H1 (cell line): ENCODE results near the gene KIF25. TPM values are rescaled to one million over a fixed set of nuclear protein-coding genes. Genes with fewer than 3 reads are reported as not detected.

ENCODE experiments used
- CTCF ChIA-PET: fragments of 300-600 bp; sonication (Branson Sonifier 250); formaldehyde crosslinking; loops from one replicate; lab custom pipeline; 2021; ENCODE audit not compliant: partially characterized antibody; lab: Charles Lee
- POLR2A ChIA-PET: fragments of 300-600 bp; sonication (Branson Sonifier 250); formaldehyde crosslinking; loops from one replicate; lab custom pipeline; 2021; ENCODE audit warnings: inconsistent platforms; ENCODE audit not compliant: partially characterized antibody; lab: Charles Lee
- DNase-seq, 2 experiments: peaks; one replicate each; pipeline versions ENCODE4 v3.0.0 to v3.0.0-alpha.2; 2010 to 2022; ENCODE audit warnings: low spot score in 2 of 2, low read depth in 1 of 2, mixed read lengths in 1 of 2
- FAIRE-seq: peaks from 2 replicates; lab custom pipeline; 2011; peaks lifted over from hg19 to GRCh38; lab: Jason Lieb, UNC
- H2AFZ ChIP-seq: 2 replicates; pipeline ENCODE4 v1.8.1; 2012; ENCODE audit warnings: low read length, inconsistent platforms
- H2AK5ac ChIP-seq: 2 replicates; pipeline ENCODE4 v1.6.1; 2013; ENCODE audit warnings: low read depth, low read length
- H2BK120ac ChIP-seq: replicated peaks from 2 replicates; pipeline ENCODE3; 2013; ENCODE audit warnings: low read depth, low read length, inconsistent platforms
- H2BK12ac ChIP-seq: 2 replicates; pipeline ENCODE4 v1.6.1; 2013; ENCODE audit warnings: low read depth, low read length
- H2BK15ac ChIP-seq: 2 replicates; pipeline ENCODE4 v1.6.1; 2013; ENCODE audit warnings: low read length
- H2BK20ac ChIP-seq: 2 replicates; pipeline ENCODE4 v1.6.1; 2013; ENCODE audit warnings: low read length
- H2BK5ac ChIP-seq: 2 replicates; pipeline ENCODE4 v1.6.1; 2013; ENCODE audit warnings: low read depth, low read length
- H3K14ac ChIP-seq: 2 replicates; pipeline ENCODE4 v1.6.1; 2013; ENCODE audit warnings: inconsistent platforms; ENCODE audit not compliant: insufficient read length
- H3K18ac ChIP-seq: 2 replicates; pipeline ENCODE4 v1.6.1; 2013; ENCODE audit warnings: low read length; ENCODE audit errors: extremely low read depth
- H3K23ac ChIP-seq: 2 replicates; pipeline ENCODE4 v1.6.1; 2013; ENCODE audit warnings: inconsistent platforms; ENCODE audit not compliant: insufficient read length
- H3K23me2 ChIP-seq: 2 replicates; pipeline ENCODE4 v1.6.1; 2013; ENCODE audit warnings: low read depth, low read length
- H3K27ac ChIP-seq: 2 replicates; pipeline ENCODE4 v1.6.1; 2011; ENCODE audit warnings: low read depth, low read length, inconsistent platforms
- H3K27me3 ChIP-seq, 4 experiments: replicated peaks in 1 of 4; 1 replicate in 1 of 4; 2 replicates in 3 of 4; pipeline versions ENCODE4 v1.6.1 to v1.8.1; 2011 to 2013; ENCODE audit warnings: low read length in 3 of 4, mild to moderate bottlenecking in 3 of 4, inconsistent platforms in 2 of 4, mixed read lengths in 2 of 4, moderate library complexity in 1 of 4; ENCODE audit not compliant: control insufficient read depth in 3 of 4, insufficient read depth in 3 of 4; ENCODE audit errors: extremely low read depth in 1 of 4
- H3K36me3 ChIP-seq, 4 experiments: 2 replicates each; pipeline versions ENCODE4 v1.6.1 to v1.8.1; 2011 to 2013; ENCODE audit warnings: mild to moderate bottlenecking in 4 of 4, low read length in 3 of 4, moderate library complexity in 2 of 4, control low read depth in 1 of 4, inconsistent platforms in 1 of 4; ENCODE audit not compliant: insufficient read depth in 4 of 4, control insufficient read depth in 2 of 4
- H3K4ac ChIP-seq: replicated peaks from 2 replicates; pipeline ENCODE3; 2013; ENCODE audit warnings: low read length, low read depth, mixed read lengths, inconsistent platforms; ENCODE audit not compliant: insufficient read length
- H3K4me1 ChIP-seq, 4 experiments: replicated peaks in 1 of 4; 1 replicate in 1 of 4; 2 replicates in 3 of 4; pipeline versions ENCODE4 v1.6.1 to v1.8.1; 2011 to 2013; ENCODE audit warnings: low read length in 3 of 4, inconsistent platforms in 2 of 4, mixed read lengths in 1 of 4; ENCODE audit not compliant: insufficient read depth in 4 of 4, control insufficient read depth in 3 of 4
- H3K4me2 ChIP-seq, 2 experiments: 2 replicates each; pipeline versions ENCODE4 v1.6.1 to v1.8.1; 2011 to 2013; ENCODE audit warnings: low read depth in 2 of 2, low read length in 2 of 2, control low read depth in 1 of 2, inconsistent platforms in 1 of 2, mild to moderate bottlenecking in 1 of 2; ENCODE audit not compliant: insufficient read depth in 1 of 2
- H3K4me3 ChIP-seq, 4 experiments: fragments of 200-600, 300-600 bp in 1 of 4; sonication (generic), shearing (Covaris generic), sonication (Bioruptor Twin) in 1 of 4; 2 replicates each; pipeline versions ENCODE4 v1.5.1 to v1.8.1; 2011 to 2016; ENCODE audit warnings: low read length in 4 of 4, low read depth in 3 of 4, control low read depth in 2 of 4, inconsistent platforms in 2 of 4, mild to moderate bottlenecking in 2 of 4, mixed read lengths in 1 of 4, moderate library complexity in 1 of 4; ENCODE audit not compliant: insufficient read depth in 2 of 4; ENCODE audit errors: extremely low read depth in 1 of 4
- H3K56ac ChIP-seq: replicated peaks from 2 replicates; pipeline ENCODE3; 2013; ENCODE audit warnings: low read depth, mild to moderate bottlenecking, mixed read lengths, low read length, inconsistent platforms; ENCODE audit not compliant: insufficient read length
- H3K79me1 ChIP-seq: 2 replicates; pipeline ENCODE4 v1.6.1; 2013; ENCODE audit warnings: low read depth, low read length, control low read depth
- H3K79me2 ChIP-seq, 2 experiments: 2 replicates each; pipeline versions ENCODE4 v1.6.1 to v1.8.1; 2012 to 2013; ENCODE audit warnings: low read length in 2 of 2, mild to moderate bottlenecking in 2 of 2, inconsistent platforms in 1 of 2; ENCODE audit not compliant: insufficient read depth in 2 of 2, control insufficient read depth in 1 of 2
- H3K9ac ChIP-seq, 4 experiments: replicated peaks in 1 of 4; 1 replicate in 1 of 4; 2 replicates in 3 of 4; pipeline versions ENCODE4 v1.6.1 to v1.8.1; 2011 to 2013; ENCODE audit warnings: low read depth in 3 of 4, low read length in 3 of 4, control low read depth in 2 of 4, mild to moderate bottlenecking in 2 of 4, moderate library complexity in 2 of 4, inconsistent platforms in 1 of 4; ENCODE audit errors: extremely low read depth in 1 of 4
- H3K9me3 ChIP-seq, 2 experiments: 2 replicates each; pipeline versions ENCODE4 v1.6.1 to v1.8.1; 2012 to 2013; ENCODE audit warnings: mild to moderate bottlenecking in 2 of 2, moderate library complexity in 2 of 2, control low read depth in 1 of 2, inconsistent platforms in 1 of 2, low read depth in 1 of 2, low read length in 1 of 2, mixed read lengths in 1 of 2; ENCODE audit not compliant: insufficient read depth in 2 of 2
- H4K20me1 ChIP-seq, 2 experiments: replicated peaks in 1 of 2; 2 replicates each; pipeline versions ENCODE3 to v1.8.1; 2011 to 2013; ENCODE audit warnings: inconsistent platforms in 2 of 2, low read length in 2 of 2, mild to moderate bottlenecking in 1 of 2; ENCODE audit not compliant: insufficient read depth in 2 of 2, control insufficient read depth in 1 of 2
- H4K5ac ChIP-seq: 2 replicates; pipeline ENCODE4 v1.6.1; 2013; ENCODE audit warnings: low read length, low read depth, mixed read lengths, inconsistent platforms; ENCODE audit not compliant: insufficient read length
- H4K8ac ChIP-seq: 2 replicates; pipeline ENCODE4 v1.8.0; 2013; ENCODE audit warnings: mild to moderate bottlenecking, moderate library complexity, low read length, inconsistent platforms; ENCODE audit not compliant: insufficient read depth; ENCODE audit errors: extremely low read depth
- H4K91ac ChIP-seq: replicated peaks from 2 replicates; pipeline ENCODE3; 2013; ENCODE audit warnings: low read length, mixed read lengths, inconsistent platforms; ENCODE audit not compliant: insufficient read length
- CREB1 ChIP-seq: IDR thresholded peaks from 2 replicates; pipeline ENCODE4 v1.6.1; 2012; ENCODE audit warnings: inconsistent platforms
- EP300 ChIP-seq, 2 experiments: IDR thresholded peaks; 1 replicate in 1 of 2; 2 replicates in 1 of 2; pipeline ENCODE4 v1.6.1; 2011 to 2012; ENCODE audit warnings: low read depth in 2 of 2, low read length in 2 of 2, mild to moderate bottlenecking in 2 of 2, borderline replicate concordance in 1 of 2, inconsistent platforms in 1 of 2, moderate library complexity in 1 of 2
- RAD21 ChIP-seq, 2 experiments: IDR thresholded peaks in 1 of 2; conservative IDR thresholded peaks in 1 of 2; 2 replicates each; pipeline ENCODE4 v1.6.1; 2011; ENCODE audit warnings: low read depth in 2 of 2, low read length in 2 of 2, improper control_type of control experiment in 1 of 2, inconsistent platforms in 1 of 2, mild to moderate bottlenecking in 1 of 2, moderate library complexity in 1 of 2
- SAP30 ChIP-seq: fragments of 300-600 bp; sonication (generic); IDR thresholded peaks from 2 replicates; pipeline ENCODE4 v1.7.1; 2012; ENCODE audit warnings: low read length, moderate library complexity, mild to moderate bottlenecking, inconsistent platforms; ENCODE audit not compliant: insufficient read depth, insufficient replicate concordance
- SIX5 ChIP-seq: IDR thresholded peaks from 2 replicates; pipeline ENCODE4 v1.6.1; 2011; ENCODE audit warnings: mild to moderate bottlenecking, low read depth, low read length
- SP1 ChIP-seq: IDR thresholded peaks from 2 replicates; pipeline ENCODE4 v1.6.1; 2011; ENCODE audit warnings: low read depth, low read length
- SP2 ChIP-seq: IDR thresholded peaks from 2 replicates; pipeline ENCODE4 v1.6.1; 2012; ENCODE audit warnings: mild to moderate bottlenecking, low read length, inconsistent platforms
- ZNF274 ChIP-seq: IDR thresholded peaks from 2 replicates; pipeline ENCODE4 v1.7.0; 2012; ENCODE audit warnings: low read length, borderline replicate concordance; ENCODE audit errors: extremely low read depth
- WGBS, 2 experiments: shearing (Covaris generic) in 1 of 2; methylation state at CpG; one replicate each; pipeline versions ENCODE4 v1.1.6 to v1.1.7; 2013 to 2015; ENCODE audit warnings: low lambda C conversion rate in 2 of 2, mixed read lengths in 2 of 2, inconsistent platforms in 1 of 2, low coverage in 1 of 2, missing lambda C conversion rate in 1 of 2; ENCODE audit not compliant: insufficient replicate concordance in 2 of 2, insufficient coverage in 1 of 2, insufficient read length in 1 of 2; ENCODE audit errors: extremely low coverage in 1 of 2, missing lambda C conversion rate in 1 of 2; 5-methylcytosine and 5-hydroxymethylcytosine counted together
- polyA plus RNA-seq, 7 experiments: library from polyadenylated mRNA; depleted of rRNA in 3 of 7; stranded (reverse) in 5 of 7; unstranded in 2 of 7; fragments of >200 nt in 5 of 7; fragments of 200-250 nt in 2 of 7; gene quantifications; 1 replicate in 5 of 7; 2 replicates in 1 of 7; 4 replicates in 1 of 7; pipeline versions ENCODE4 v1.2.1 to v1.2.3, GENCODE V29; 2011 to 2013; ENCODE audit warnings: missing spikeins in 2 of 7, mixed read lengths in 2 of 7
- total RNA-seq: library from RNA; stranded (reverse); fragmentation: NEBNext Ultra II Directional; extraction: Animal tissue kit (Norgen Biotek cat#: 25700); gene quantifications from 2 replicates; pipeline ENCODE4 v1.2.1, GENCODE V29; 2021
- TF ChIP-seq, protein P1 (sequence below), 3 experiments: IDR thresholded peaks; 1 replicate in 2 of 3; 2 replicates in 1 of 3; pipeline versions ENCODE4 v1.5.1 to v1.6.1; 2011; ENCODE audit warnings: low read length in 3 of 3, mild to moderate bottlenecking in 3 of 3, inconsistent platforms in 2 of 3, low read depth in 1 of 3, moderate library complexity in 1 of 3; ENCODE audit not compliant: insufficient read depth in 1 of 3; ENCODE audit errors: control extremely low read depth in 1 of 3
- TF ChIP-seq, protein P2 (sequence below): IDR thresholded peaks from 2 replicates; pipeline ENCODE4 v1.6.1; 2012; ENCODE audit warnings: low read length, inconsistent platforms

Gene KIF25
- total and polyA plus RNA-seq, 2 of the 8 experiments (the other 6 are each of a cell fraction or from before 2014, with no cell fraction given), result 1.5 to 2.0 TPM

DNA sequence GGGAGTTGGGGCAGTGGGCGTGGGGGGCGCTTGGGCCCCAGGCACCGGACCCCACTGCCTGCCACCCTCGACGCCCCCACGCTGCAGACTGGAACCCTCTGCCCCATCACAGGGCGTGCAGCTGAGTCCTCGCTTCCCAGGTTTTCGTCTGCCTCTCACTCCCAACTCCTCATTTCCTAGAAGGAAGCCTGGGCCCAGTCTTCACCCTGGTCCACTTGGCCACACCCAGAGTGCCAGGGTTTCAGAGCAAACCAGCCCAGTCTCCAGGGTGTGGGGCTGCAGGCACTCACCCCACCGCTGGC, 51.2 kb downstream of the KIF25 start:
- Histone ChIP-seq H4K20me1 (no peaks in the 10 kb centered on the region), H3K9me3 (no peaks in the 10 kb centered on the region), H3K18ac (no peak overlapping the region), H2BK120ac (no peak overlapping the region), H3K23me2 (no peaks in the 10 kb centered on the region), H2BK5ac (no peak overlapping the region), H3K27ac (no peak overlapping the region), H3K4me2 (no peak overlapping the region), H3K4me1 (no peaks in the 10 kb centered on the region; a peak in 3 of 7 replicates), H3K27me3 (no peaks in the 10 kb centered on the region), H2AFZ (no peak overlapping the region), H2BK20ac (no peak overlapping the region), H2BK12ac (no peak overlapping the region), H4K91ac (no peak overlapping the region), H2AK5ac (no peak overlapping the region), H3K4ac (no peak overlapping the region), H3K36me3 (no peaks in the 10 kb centered on the region), H4K8ac (no peak overlapping the region), H3K56ac (no peak overlapping the region), H3K79me1 (no peaks in the 10 kb centered on the region), H3K14ac (no peak overlapping the region), H3K9ac (no peak overlapping the region), H2BK15ac (no peak overlapping the region), H4K5ac (no peak overlapping the region), H3K23ac (no peak overlapping the region), H3K4me3 (no peak overlapping the region), H3K79me2 (no peaks in the 10 kb centered on the region)
- POLR2A ChIA-PET, result interaction anchor here (1.0 kb wide), 1 partner anchor 111 kb away, joined by 4 read pairs; no protein-coding TSS in a partner anchor
- CTCF ChIA-PET, result interaction anchor here (0.6 to 1.9 kb wide), 5 partner anchors 17 to 970 kb away, joined by 3 to 4 read pairs (median 3); no protein-coding TSS in a partner anchor
- 83% methylated on average over 9 of the region's 10 CpGs; no CpG with 5 or more reads in 1 of the 2 experiments for WGBS, 2 experiments
- no peak for DNase-seq
- FAIRE-seq, result no peak
- no peak for TF ChIP-seq SAP30
- no peak for TF ChIP-seq EP300 (IDR thresholded peaks at IDR 0.05; ENCODE audit: borderline replicate concordance in 1 of 2, low read depth in 2 of 2, low read length in 2 of 2)
- TF ChIP-seq, protein P1, sequence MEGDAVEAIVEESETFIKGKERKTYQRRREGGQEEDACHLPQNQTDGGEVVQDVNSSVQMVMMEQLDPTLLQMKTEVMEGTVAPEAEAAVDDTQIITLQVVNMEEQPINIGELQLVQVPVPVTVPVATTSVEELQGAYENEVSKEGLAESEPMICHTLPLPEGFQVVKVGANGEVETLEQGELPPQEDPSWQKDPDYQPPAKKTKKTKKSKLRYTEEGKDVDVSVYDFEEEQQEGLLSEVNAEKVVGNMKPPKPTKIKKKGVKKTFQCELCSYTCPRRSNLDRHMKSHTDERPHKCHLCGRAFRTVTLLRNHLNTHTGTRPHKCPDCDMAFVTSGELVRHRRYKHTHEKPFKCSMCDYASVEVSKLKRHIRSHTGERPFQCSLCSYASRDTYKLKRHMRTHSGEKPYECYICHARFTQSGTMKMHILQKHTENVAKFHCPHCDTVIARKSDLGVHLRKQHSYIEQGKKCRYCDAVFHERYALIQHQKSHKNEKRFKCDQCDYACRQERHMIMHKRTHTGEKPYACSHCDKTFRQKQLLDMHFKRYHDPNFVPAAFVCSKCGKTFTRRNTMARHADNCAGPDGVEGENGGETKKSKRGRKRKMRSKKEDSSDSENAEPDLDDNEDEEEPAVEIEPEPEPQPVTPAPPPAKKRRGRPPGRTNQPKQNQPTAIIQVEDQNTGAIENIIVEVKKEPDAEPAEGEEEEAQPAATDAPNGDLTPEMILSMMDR (IDR thresholded peaks at IDR 0.05; ENCODE audit: control extremely low read depth in 1 of 3, insufficient read depth in 1 of 3, low read depth in 1 of 3, low read length in 3 of 3), result no peak
- TF ChIP-seq SP1, result no peak
- TF ChIP-seq CREB1, result no peak
- no peak for TF ChIP-seq SIX5
- TF ChIP-seq ZNF274, result no peak
- TF ChIP-seq SP2, result no peak
- TF ChIP-seq RAD21 (IDR thresholded peaks at IDR 0.05 in 1 of 2, conservative IDR thresholded peaks at IDR 0.05 in 1 of 2; ENCODE audit: low read depth in 2 of 2, low read length in 2 of 2), result no peak
- TF ChIP-seq, protein P2, sequence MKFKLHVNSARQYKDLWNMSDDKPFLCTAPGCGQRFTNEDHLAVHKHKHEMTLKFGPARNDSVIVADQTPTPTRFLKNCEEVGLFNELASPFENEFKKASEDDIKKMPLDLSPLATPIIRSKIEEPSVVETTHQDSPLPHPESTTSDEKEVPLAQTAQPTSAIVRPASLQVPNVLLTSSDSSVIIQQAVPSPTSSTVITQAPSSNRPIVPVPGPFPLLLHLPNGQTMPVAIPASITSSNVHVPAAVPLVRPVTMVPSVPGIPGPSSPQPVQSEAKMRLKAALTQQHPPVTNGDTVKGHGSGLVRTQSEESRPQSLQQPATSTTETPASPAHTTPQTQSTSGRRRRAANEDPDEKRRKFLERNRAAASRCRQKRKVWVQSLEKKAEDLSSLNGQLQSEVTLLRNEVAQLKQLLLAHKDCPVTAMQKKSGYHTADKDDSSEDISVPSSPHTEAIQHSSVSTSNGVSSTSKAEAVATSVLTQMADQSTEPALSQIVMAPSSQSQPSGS, result no peak
